ENCODE measurements around the gene MARK2.

- TF ChIP-seq CTCF (IDR thresholded peaks at IDR 0.05) (no peak), POLR2A (IDR thresholded peaks at IDR 0.05) (no peak)
These were observed 72.5 kb downstream of the MARK2 start for GRCh38 chr11:63911440-63911839.

Data from esophagus squamous epithelium (tissue), 4 donors.